NCI-H2171 (cell line): ENCODE data around the gene AP3B2.
"Not testable (repeated sequence)": the region's sequence is repeated elsewhere in the genome, so short reads cannot be mapped to it uniquely, and the experiment has no call there.

ENCODE experiments used
- DNase-seq: peaks from one replicate; lab custom pipeline; 2025; lab: John Stamatoyannopoulos, UW

The AP3B2 gene

DNA sequence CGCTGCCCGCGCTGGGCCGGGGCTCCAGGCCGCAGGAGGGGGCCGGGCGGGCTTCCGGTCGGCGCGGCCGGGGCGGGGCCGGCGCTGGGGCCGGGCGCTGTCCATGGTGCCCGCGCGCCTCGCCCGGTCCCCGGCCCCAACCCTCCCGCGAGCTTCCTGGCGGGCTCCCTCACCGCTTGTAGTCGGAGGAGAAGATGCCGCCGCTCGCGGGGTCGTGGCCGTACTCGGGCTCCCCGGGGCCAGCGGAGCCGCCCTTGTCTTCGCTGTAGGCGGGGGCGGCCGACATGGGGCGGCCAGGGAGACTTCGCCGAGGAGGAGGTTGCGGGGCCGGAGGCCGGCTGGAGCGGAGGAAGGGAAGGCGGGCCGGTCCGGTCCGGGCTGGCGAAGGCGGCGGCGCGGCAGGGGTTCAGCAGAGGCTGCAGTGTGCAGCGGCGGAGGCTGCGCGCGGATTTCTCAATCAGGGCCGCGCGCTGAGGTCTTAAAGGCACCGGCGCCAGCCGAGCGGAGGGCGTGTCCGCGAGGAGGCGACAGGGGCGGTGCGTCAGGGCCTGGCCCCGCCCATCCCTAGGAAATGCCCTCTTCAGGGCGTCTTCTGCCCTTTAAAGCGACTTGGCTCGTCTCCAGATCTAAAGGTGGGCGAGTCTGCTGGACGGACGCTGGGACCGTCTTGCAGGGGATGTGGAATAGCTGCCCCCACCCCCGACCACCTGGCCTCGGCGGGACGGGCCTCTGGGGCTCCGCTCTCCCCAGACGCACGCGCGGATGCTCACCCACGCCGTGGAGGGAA, at the start of gene AP3B2:
Gene AP3B2, minus strand, starts transcription at position 455 of the 787 bp plus-strand sequence. Its CDS starts 169 bp downstream, at position 286.
- peak; percentile 93 for DNase-seq

GRCh38 chr15:82751308-82751707, 41.6 kb upstream of the AP3B2 start:
- DNase-seq = no peak

GRCh38 chr15:82750831-82751180, 41.1 kb upstream of the AP3B2 start:
- peak; percentile 7 for DNase-seq

- DNase-seq = peak; percentile 94
Measured at GRCh38 chr15:82749951-82750830, 40.5 kb upstream of the AP3B2 start.

DNA sequence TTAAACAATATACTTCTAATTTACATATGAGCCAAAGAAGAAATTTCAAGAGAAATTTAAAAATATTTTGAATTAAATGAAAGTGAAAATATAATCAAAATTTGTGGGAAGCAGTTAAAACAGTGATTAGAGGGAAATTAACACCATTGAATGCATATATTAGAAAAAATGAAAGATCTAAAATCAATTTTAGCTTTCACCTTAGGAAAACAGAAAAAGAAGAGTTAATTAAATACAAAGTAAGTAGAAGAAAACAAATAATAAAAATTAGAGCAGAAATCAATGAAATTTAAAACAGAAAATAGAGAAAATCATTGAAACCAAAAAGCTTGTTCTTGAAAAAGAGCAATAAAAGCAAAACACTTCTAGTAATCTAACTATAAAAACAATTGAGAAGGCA, 38.6 kb upstream of the AP3B2 start:
- DNase-seq = no peak

DNA sequence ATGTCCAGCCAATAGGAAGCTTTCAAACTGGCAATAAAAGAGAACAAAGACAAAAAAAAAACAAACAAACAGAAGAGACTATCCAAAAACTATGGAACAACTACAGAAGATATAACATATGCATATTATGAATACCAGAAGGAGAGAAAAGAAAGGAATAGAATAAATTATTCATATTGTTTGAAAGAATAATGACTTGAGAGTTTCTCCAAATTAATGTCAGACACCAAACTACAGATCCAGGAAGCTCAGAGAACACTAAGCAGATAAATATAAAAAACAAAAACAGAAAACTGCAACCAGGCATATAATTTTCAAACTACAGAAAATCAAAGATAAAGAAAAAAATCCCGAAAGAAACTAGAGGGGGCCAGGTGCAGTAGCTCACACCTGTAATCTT, 34.1 kb upstream of the AP3B2 start:
- no peak for DNase-seq

DNA sequence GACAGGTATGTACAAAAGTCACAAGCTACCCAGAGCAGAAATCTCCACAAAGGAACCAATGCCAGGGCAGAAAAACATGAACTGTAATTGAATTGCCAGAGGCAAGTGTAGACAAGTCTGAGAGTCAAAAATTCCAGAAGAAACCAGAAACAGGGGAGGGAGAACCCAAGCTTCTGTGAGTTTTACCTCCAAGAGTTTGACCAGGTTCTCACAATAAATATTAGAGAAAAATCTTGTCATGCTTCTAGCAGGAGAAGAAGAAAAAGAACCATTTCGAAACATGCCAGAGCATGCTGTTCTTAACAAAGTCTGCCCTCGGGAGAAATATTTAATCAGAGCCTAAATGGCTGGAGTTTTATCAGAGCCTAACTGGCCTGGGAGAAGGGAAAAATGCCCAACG, 32.5 kb upstream of the AP3B2 start:
- no peak for DNase-seq

GRCh38 chr15:82739086-82739485, 29.4 kb upstream of the AP3B2 start:
- DNase-seq = no peak

DNA sequence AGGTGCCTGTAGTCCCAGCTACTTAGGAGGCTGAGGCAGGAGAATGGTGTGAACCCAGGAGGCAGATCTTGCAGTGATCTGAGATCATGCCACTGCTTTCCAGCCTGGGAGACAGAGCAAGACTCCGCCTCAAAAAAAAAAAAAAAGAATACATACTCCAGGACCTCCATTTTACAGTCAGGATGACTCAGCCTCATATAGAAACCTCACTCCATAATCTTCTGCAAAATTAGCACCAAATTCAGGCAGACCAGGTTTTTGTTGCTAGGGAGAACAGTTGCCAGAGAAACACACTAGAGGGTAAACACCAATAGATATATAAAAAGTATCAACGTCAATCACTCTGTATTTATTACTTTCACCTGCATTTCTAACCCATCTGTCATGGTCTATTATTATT, 28.3 kb upstream of the AP3B2 start:
- DNase-seq = peak; percentile 1

- no peak for DNase-seq
Measured at GRCh38 chr15:82731527-82731926, 21.9 kb upstream of the AP3B2 start.

DNA sequence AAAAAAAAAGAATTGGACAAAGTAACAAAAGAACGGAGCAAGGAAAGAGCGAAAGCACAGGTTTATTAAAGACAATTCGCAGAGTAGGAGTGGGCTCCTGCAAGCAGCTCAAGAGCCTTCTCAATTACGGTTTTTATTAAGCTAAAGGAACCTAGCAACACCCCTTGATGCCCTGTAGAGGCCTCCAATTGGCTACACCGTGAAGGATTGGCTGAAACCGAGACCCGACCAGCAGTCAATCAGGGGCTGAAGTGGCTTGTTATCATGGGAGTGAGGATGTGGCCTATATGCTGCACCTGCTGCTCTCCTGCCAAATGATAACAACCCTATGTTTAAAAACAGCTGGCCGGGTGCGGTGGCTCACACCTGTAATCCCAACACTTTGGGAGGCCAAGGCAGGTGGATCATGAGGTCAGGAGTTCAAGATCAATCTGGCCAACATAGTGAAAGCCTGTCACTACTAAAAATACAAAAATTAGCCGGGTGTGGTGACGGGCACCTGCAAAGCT, 20.4 kb upstream of the AP3B2 start:
- DNase-seq = no peak

- DNase-seq = no peak
Measured at GRCh38 chr15:82726816-82727215, 17.1 kb upstream of the AP3B2 start.

GRCh38 chr15:82715003-82715402, 5.3 kb upstream of the AP3B2 start:
- DNase-seq = no peak

GRCh38 chr15:82714016-82714415, 4.3 kb upstream of the AP3B2 start:
- no peak for DNase-seq

GRCh38 chr15:82712036-82712435, 2.4 kb upstream of the AP3B2 start:
- no peak for DNase-seq

DNA sequence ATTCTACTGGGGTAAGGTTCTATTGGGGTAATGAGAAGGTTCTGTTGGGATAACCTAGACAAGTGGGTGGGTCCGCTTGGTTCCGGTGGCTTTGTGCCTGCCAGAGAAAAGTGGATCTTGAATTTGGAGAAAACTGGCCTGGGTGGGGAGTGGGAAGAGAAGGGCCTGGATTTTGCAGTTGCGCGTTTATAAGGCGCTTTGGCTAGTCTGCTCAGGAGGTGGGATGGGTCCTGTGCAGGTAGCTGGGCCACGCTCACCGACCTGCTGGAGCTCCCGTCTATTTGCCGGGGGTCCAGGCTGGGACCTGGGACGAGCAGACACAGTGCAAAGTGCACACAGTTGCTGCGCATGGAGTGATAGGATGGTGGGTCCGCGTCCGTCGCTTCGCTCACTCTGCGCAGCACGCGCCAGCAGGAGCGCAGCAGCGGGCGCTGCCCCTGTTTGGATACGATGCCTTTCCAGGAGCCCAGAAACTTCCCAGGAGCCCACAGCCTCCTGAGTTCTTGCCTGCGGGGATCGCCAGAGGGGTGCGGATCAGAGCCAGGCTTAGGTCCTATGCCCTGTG, 1.3 kb upstream of the AP3B2 start:
- no peak for DNase-seq

DNA sequence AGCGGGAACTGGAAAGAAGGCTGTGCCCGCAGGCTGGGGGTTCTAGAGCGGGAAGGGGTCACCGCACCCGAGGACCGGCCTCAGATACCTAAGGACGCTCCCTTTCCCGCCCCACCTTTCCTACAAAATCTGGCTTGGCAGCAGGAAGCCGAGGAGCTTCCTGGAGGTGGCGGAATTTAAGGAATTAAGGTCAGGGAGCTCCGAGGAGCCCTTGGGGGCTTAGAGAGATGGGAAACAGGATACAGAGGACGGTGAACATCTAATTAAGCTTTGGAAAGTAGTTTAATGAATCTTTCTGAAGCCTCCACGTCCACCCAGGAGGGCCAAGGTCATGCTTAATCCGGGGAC, 507 bp upstream of the AP3B2 start:
- no peak for DNase-seq

DNA sequence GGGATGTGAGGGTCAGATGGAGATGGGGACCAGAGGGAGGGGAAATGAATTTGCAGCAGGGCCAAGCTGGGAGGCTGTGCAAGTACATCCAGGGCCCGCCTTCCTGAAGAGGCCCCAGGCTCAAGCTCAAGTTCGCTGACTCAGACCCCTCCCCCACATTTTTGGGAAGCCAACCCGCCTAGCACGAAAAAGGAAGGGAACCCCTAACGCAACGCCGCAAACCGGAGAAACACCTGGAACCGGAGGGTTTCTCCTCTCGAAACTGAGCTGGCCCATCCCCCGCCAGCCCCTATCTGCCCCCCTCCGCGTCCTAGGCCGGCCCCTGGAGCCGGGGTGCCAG, 624 bp downstream of the AP3B2 start:
- DNase-seq = peak; percentile 12

DNA sequence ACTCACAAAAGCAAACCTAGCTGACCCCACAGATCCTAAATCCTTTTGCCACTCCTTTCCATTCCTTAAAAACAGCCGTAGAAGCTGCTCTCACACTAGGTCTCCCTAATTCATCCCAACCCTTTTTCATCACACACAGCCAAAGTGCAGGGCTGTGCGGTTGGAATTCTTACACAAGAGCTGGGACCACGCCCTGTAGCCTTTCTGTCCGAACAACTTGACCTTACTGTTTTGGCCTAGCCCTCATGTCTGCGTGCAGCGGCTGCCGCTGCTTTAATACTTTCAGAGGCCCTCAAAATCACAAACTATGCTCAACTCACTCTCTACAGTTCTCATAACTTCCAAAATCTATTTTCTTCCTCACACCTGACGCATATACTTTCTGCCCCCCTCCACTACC, 3.8 kb downstream of the AP3B2 start:
- not testable (repeated sequence) for DNase-seq

DNA sequence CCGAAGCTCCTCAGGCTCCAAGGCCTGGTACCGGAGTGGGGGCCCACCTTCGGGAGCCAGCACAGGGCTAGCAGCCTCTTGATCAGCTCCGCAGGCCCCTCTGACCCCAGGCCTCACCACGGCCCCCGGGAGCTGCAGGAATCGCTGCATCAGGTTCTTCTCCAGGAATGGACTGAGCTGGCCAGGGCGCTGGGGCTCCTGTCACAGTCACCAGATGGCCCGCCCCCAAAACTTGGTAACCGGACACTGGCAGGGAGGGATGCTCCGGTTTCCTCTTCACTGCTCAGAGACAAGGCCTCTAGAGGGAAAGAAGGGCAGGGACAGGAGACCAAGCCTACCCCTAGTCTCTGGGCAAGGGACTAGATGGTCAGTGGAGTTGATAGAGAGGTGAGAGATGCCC, 9.9 kb downstream of the AP3B2 start:
- no peak for DNase-seq

- no peak for DNase-seq
Measured at GRCh38 chr15:82698711-82699345, 10.8 kb downstream of the AP3B2 start.

- no peak for DNase-seq
Measured at GRCh38 chr15:82697735-82698407, 11.8 kb downstream of the AP3B2 start.
